Tibial artery (tissue), 4 donors: ENCODE results near the gene POLR2C.
A peak's percentile ranks its signal among the peaks of the same experiment; 100 is the strongest.

Experiments used
- DNase-seq, 2 donors: peaks; one replicate each; pipeline ENCODE4 v3.0.0-alpha.2; 2019
- H3K27ac ChIP-seq, 2 donors: fragments of 200-600 bp; sonication (generic) in 1 of 2; 1 replicate in 1 of 2; 2 replicates in 1 of 2; pipeline ENCODE4 v1.5.1; 2018 to 2019; ENCODE audit warnings: mild to moderate bottlenecking in 1 of 2
- H3K27me3 ChIP-seq, 2 donors: fragments of 200-600 bp; sonication (generic) in 1 of 2; one replicate each; pipeline versions ENCODE4 v1.5.1 to v1.6.0; 2016 to 2019
- H3K36me3 ChIP-seq, 3 donors: fragments of 200-600 bp; sonication (generic) in 2 of 3; one replicate each; pipeline ENCODE4 v1.5.1; 2016 to 2019; ENCODE audit warnings: mild to moderate bottlenecking in 2 of 3
- H3K4me1 ChIP-seq, 4 donors: fragments of 200-600 bp; sonication (generic) in 2 of 4; 1 replicate in 3 of 4; 2 replicates in 1 of 4; pipeline ENCODE4 v1.5.1; 2016 to 2019
- H3K4me3 ChIP-seq, 2 donors: fragments of 200-600 bp; sonication (generic) in 1 of 2; 1 replicate in 1 of 2; 2 replicates in 1 of 2; pipeline ENCODE4 v1.5.1; 2018 to 2019; ENCODE audit warnings: mild to moderate bottlenecking in 2 of 2
- H3K9me3 ChIP-seq, 3 donors: fragments of 200-600 bp; sonication (generic) in 1 of 3; one replicate each; pipeline ENCODE4 v1.5.1; 2016 to 2019
- intact Hi-C: fragments of 100-400 bp; cut with DNase I; formaldehyde crosslinking; loops from one replicate; pipeline ENCODE4 v1.15.0; 2023; ENCODE audit warnings: low total_unique reads
- TF ChIP-seq, protein P1 (sequence below), 2 experiments: fragments of 200-600 bp in 1 of 2; fragments of 450-650 bp in 1 of 2; IDR thresholded peaks; one replicate each; pipeline ENCODE4 v1.5.1; 2017 to 2019; ENCODE audit warnings: antibody characterized with exemption in 2 of 2, mild to moderate bottlenecking in 1 of 2, moderate library complexity in 1 of 2

The POLR2C gene

GRCh38 chr16:57473906-57474305, 11.4 kb downstream of the POLR2C start:
- no peak for DNase-seq
- Histone ChIP-seq H3K4me1 (peaks cover 12 to 36% (median 30%) of the 10 kb centered on the region in 4 donors), H3K27me3 (no peaks in the 10 kb centered on the region), H3K4me3 (no peak overlapping the region), H3K27ac (no peak overlapping the region), H3K36me3 (peaks cover 52 to 65% (median 63%) of the 10 kb centered on the region in 3 donors), H3K9me3 (no peaks in the 10 kb centered on the region)
- intact Hi-C loops, result no loop called here
- TF ChIP-seq, protein P1, sequence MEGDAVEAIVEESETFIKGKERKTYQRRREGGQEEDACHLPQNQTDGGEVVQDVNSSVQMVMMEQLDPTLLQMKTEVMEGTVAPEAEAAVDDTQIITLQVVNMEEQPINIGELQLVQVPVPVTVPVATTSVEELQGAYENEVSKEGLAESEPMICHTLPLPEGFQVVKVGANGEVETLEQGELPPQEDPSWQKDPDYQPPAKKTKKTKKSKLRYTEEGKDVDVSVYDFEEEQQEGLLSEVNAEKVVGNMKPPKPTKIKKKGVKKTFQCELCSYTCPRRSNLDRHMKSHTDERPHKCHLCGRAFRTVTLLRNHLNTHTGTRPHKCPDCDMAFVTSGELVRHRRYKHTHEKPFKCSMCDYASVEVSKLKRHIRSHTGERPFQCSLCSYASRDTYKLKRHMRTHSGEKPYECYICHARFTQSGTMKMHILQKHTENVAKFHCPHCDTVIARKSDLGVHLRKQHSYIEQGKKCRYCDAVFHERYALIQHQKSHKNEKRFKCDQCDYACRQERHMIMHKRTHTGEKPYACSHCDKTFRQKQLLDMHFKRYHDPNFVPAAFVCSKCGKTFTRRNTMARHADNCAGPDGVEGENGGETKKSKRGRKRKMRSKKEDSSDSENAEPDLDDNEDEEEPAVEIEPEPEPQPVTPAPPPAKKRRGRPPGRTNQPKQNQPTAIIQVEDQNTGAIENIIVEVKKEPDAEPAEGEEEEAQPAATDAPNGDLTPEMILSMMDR (IDR thresholded peaks at IDR 0.05), result no peak

GRCh38 chr16:57474671-57475661, 12.5 kb downstream of the POLR2C start:
- peaks cover 41 to 55% (median 52%) of the 10 kb centered on the region in 3 donors for H3K36me3 ChIP-seq
- no peak overlapping the region for H3K27ac ChIP-seq

DNA sequence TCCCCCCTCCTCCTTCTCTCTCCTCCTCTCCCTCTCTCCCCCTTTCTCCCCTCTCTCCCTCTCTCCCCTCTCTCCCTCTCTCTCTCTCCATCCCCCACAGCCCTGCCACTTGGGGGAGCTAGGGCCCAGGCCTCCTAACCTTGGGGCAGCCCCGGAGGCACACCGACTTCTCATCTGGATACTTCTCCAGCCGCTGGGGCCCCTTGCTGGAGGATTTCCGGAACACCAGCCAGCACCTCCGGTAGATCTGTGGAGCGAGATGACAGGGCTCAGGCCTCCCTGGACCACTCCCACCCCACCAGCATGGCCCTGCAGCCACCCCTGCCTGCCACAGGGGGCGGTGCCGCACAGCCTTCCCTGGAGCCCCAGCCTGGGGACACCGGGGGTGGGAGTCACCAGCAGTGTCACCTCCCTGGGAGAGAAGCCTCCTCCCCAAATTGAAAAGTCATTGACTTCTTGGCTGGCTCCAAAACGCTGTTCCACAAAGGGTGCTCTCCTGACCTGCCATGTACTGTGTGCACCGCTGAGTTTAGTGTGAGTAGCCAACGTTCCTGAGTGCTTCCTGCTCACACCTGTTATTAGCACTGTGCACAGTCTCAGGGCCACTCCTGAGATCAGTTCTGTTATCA, 13.3 kb downstream of the POLR2C start:
- intact Hi-C loops, result loop anchor here (5.0 kb wide), 1 partner anchor 51 kb away; no protein-coding TSS in a partner anchor
- Histone ChIP-seq H3K27me3 (no peaks in the 10 kb centered on the region), H3K4me3 (no peak overlapping the region), H3K9me3 (no peaks in the 10 kb centered on the region), H3K4me1 (peaks cover 12 to 51% (median 44%) of the 10 kb centered on the region in 4 donors), H3K27ac (peak overlapping the region; percentile 35 to 77), H3K36me3 (peaks cover 36 to 46% (median 44%) of the 10 kb centered on the region in 3 donors)
- DNase-seq, result no peak
- TF ChIP-seq, protein P1 (IDR thresholded peaks at IDR 0.05), result peak in 1 of 2 experiments; percentile 33

More at GRCh38 chr16:57474671-57475661, 12.5 kb downstream of the POLR2C start:
- no peak overlapping the region for H3K4me3 ChIP-seq
- intact Hi-C loops, result loop anchor here (5.0 kb wide), 1 partner anchor 52 kb away; no protein-coding TSS in a partner anchor
- DNase-seq, result no peak
- peaks cover 12 to 47% (median 38%) of the 10 kb centered on the region in 4 donors for H3K4me1 ChIP-seq
- no peaks in the 10 kb centered on the region for H3K9me3 ChIP-seq
- TF ChIP-seq, protein P1 (IDR thresholded peaks at IDR 0.05), result no peak
- no peaks in the 10 kb centered on the region for H3K27me3 ChIP-seq

DNA sequence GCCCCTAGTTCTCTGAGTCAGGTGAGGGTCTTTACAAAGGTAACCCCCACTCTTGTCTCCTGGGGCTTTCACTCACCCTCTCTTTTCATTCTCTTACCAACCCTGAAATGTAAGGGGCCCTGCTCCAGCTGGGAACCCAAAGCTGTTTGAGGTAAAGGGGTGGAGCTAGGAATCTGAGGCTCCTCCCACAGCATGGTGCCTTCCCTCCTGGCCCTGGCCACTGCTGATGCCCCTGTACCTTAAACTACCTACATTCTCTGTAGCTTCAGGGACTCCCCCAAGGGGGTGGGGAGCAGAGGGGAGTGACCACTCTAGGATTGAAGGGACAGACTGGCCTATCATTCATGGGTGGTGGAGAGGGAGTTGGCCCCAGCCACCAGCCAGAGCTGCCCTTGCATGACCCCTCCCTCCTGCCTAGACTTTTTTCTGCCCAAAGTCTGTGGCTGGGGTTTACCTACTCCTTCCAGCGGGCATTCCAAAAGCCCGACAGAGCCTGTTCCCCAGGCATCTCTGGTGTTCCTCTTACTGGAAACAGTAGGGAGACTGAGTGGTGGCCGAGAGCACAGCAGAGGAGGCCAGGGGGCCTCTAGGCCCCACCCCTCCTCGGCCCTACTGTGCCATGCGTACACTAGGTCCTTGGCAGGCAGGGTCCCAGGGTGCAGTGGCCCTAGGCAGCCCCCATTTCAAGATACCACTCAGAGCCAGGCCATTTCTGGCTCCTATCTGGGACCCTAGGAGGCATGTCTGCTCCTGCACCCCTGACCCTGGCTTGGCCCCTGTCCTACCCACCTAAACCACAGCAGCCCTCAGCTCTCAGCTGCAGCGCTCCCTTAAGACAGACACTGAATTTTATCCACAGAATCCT, 14.3 kb downstream of the POLR2C start:
- Histone ChIP-seq H3K9me3 (no peaks in the 10 kb centered on the region), H3K27me3 (no peaks in the 10 kb centered on the region), H3K4me1 (peaks cover 12 to 52% (median 45%) of the 10 kb centered on the region in 4 donors), H3K27ac (peak overlapping the region; percentile 35 to 77), H3K36me3 (peaks cover 31 to 37% (median 35%) of the 10 kb centered on the region in 3 donors), H3K4me3 (no peak overlapping the region)
- intact Hi-C loops, result loop anchor here (5.0 kb wide), 1 partner anchor 51 kb away; no protein-coding TSS in a partner anchor
- no peak for DNase-seq
- TF ChIP-seq, protein P1 (IDR thresholded peaks at IDR 0.05), result no peak
